ENCODE data around the gene VSTM5.

Gene VSTM5

GRCh38 chr11:93849201-93849600 lies 1.2 kb downstream of the VSTM5 start:
- H3K27me3 Mint-ChIP-seq: peaks cover 17% of the 10 kb centered on the region
- no peaks in the 10 kb centered on the region for H3K36me3 Mint-ChIP-seq
- H3K4me3 Mint-ChIP-seq: no peak overlapping the region
- H3K9me3 Mint-ChIP-seq: no peaks in the 10 kb centered on the region
- H3K27ac Mint-ChIP-seq: no peak overlapping the region
- H3K4me1 Mint-ChIP-seq: peaks cover 5% of the 10 kb centered on the region

DNA sequence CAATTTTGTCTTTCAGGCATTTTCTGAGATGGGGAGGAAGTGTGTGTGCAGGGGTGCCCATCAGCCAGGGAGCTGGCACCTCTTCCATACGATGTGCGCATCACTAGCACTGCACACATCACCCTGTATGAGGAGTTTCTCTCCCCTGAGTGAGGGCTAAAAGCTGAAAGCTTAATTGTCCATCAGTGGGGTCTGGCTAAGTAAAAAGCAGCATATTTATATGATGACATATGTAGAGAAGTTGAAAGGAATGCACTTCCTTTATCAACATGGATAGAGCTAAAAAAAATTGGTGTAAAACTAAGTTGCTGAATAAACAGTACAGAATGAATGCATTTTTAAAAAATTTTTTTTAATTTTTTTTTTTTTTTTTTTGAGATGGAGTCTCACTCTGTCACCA lies 4.0 kb downstream of the VSTM5 start:
- peaks cover 17% of the 10 kb centered on the region for H3K27me3 Mint-ChIP-seq
- H3K4me1 Mint-ChIP-seq: peaks cover 5% of the 10 kb centered on the region
- no peaks in the 10 kb centered on the region for H3K36me3 Mint-ChIP-seq
- no peak overlapping the region for H3K4me3 Mint-ChIP-seq
- H3K9me3 Mint-ChIP-seq: no peaks in the 10 kb centered on the region
- H3K27ac Mint-ChIP-seq: no peak overlapping the region

GRCh38 chr11:93845181-93846092 lies 5.0 kb downstream of the VSTM5 start:
- Mint-ChIP-seq H3K36me3 (no peaks in the 10 kb centered on the region), H3K4me3 (no peak overlapping the region), H3K9me3 (no peaks in the 10 kb centered on the region), H3K27ac (no peak overlapping the region), H3K27me3 (peaks cover 14% of the 10 kb centered on the region), H3K4me1 (peaks cover 5% of the 10 kb centered on the region)

DNA sequence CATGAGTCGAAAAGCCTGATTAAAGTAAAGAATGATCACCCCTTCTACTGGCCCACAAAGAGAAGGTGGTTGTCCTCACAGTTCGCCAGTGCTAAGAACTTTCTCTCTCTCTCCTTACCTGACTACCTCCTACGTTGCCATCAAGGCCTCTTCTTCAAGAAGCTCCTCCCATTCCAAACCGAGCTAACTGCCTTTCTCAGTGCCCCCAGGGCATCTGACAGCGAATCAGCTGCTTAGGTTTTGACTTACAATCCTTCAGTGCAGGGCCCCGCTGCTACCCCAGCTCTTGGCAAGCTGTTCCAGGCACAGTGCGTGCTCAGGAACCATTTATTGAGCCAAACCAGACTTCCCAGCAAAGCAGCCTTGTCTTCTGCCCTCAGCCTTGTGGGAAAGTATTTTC lies 5.8 kb downstream of the VSTM5 start:
- Mint-ChIP-seq H3K9me3 (no peaks in the 10 kb centered on the region), H3K36me3 (no peaks in the 10 kb centered on the region), H3K4me1 (peaks cover 3% of the 10 kb centered on the region), H3K4me3 (no peak overlapping the region), H3K27me3 (peaks cover 11% of the 10 kb centered on the region), H3K27ac (no peak overlapping the region)

DNA sequence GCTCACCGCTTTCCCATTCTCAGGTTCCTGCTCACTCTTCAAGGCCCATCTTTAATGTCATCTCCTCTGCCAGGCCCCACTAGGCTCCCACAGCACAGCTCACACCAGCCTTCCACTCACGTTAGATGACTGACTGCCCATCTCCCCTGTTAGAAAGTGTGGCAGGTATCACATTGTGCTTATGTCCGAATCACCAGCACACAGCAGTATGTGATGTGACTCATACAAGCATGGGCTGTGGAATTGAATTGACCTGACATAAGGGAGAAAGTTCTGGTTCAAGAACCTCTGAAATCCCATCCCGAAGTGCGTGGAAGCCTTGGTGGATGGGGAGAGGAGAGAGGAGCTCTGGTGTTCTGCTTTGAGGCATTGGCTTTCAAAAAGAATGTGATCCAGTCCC lies 6.5 kb downstream of the VSTM5 start:
- Mint-ChIP-seq H3K27me3 (peaks cover 8% of the 10 kb centered on the region), H3K36me3 (no peaks in the 10 kb centered on the region), H3K4me1 (no peaks in the 10 kb centered on the region), H3K4me3 (no peak overlapping the region), H3K27ac (no peak overlapping the region), H3K9me3 (no peaks in the 10 kb centered on the region)

- Mint-ChIP-seq H3K4me1 (no peaks in the 10 kb centered on the region), H3K4me3 (no peak overlapping the region), H3K27me3 (peaks cover 3% of the 10 kb centered on the region), H3K36me3 (no peaks in the 10 kb centered on the region), H3K27ac (no peak overlapping the region), H3K9me3 (no peaks in the 10 kb centered on the region)
These were observed 8.0 kb downstream of the VSTM5 start for GRCh38 chr11:93842461-93842860.

DNA sequence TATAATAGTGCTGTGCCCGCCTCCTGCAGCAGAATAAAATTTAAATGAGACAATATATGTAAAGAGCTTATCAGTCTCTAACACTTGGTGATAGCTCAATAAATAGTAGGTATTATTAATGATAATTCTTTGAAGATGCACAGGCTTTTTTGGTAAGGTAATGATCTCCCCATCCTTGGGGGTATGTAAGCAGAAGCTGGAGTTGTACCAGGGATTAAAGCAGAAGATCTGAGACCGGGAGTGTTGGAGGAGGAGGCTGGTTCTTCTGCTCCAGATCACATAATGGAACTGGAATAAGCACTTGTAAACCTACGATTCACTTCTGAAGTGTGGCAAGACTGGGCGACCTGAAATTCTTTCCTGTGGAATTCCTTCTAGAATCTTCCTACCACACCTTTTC lies 8.4 kb downstream of the VSTM5 start:
- Mint-ChIP-seq H3K27me3 (no peaks in the 10 kb centered on the region), H3K4me3 (no peak overlapping the region), H3K36me3 (no peaks in the 10 kb centered on the region), H3K27ac (no peak overlapping the region), H3K4me1 (no peaks in the 10 kb centered on the region), H3K9me3 (no peaks in the 10 kb centered on the region)

DNA sequence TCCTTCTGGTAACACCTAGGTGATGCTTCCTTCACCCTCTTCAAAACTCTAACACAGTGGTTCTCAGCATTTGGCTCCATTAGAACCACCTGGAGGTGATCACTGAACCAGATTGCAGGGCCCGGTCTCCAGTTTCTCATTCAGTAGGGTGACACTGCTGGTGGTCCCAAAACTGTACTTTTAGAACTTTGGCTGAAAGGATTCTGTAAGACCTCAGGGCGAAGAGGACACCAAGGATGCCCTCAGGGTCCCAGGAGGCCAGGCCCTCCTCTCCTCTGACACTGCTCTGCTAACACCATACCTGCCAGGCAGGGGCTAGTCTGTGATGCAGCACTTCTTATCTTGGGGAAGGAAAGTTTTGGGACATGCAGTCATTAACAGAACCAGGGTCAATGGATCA lies 9.0 kb downstream of the VSTM5 start:
- Mint-ChIP-seq H3K27ac (no peak overlapping the region), H3K4me1 (no peaks in the 10 kb centered on the region), H3K9me3 (no peaks in the 10 kb centered on the region), H3K4me3 (no peak overlapping the region), H3K36me3 (no peaks in the 10 kb centered on the region), H3K27me3 (no peaks in the 10 kb centered on the region)

GRCh38 chr11:93840981-93841380 lies 9.4 kb downstream of the VSTM5 start:
- no peaks in the 10 kb centered on the region for H3K27me3 Mint-ChIP-seq
- H3K27ac Mint-ChIP-seq: no peak overlapping the region
- no peaks in the 10 kb centered on the region for H3K36me3 Mint-ChIP-seq
- H3K4me1 Mint-ChIP-seq: no peaks in the 10 kb centered on the region
- no peaks in the 10 kb centered on the region for H3K9me3 Mint-ChIP-seq
- no peak overlapping the region for H3K4me3 Mint-ChIP-seq

GRCh38 chr11:93840180-93840579 lies 10.2 kb downstream of the VSTM5 start:
- Mint-ChIP-seq H3K36me3 (no peaks in the 10 kb centered on the region), H3K9me3 (no peaks in the 10 kb centered on the region), H3K4me3 (no peak overlapping the region), H3K27me3 (no peaks in the 10 kb centered on the region), H3K4me1 (no peaks in the 10 kb centered on the region), H3K27ac (no peak overlapping the region)

DNA sequence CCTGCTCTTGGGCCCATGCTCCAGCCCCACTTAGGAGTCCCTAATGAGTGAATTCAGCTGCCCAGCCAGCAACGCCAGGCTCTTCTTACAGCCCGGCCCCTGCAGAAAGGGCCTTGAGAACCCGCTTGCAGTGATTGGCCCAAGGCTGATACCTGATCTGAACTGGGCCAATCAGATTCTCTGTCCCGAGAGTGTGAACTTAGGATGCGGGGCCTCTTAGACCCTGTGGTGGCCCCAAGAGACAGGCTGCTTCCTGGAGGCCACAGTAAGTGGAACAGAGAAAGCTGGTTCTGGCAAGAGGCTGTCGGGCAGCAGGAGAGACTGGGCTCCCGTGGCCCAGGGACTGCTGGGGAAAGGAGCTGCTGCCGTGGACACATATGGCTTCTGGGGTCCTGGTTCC lies 11.5 kb downstream of the VSTM5 start:
- Mint-ChIP-seq H3K9me3 (no peaks in the 10 kb centered on the region), H3K4me1 (no peaks in the 10 kb centered on the region), H3K36me3 (no peaks in the 10 kb centered on the region), H3K4me3 (no peak overlapping the region), H3K27me3 (no peaks in the 10 kb centered on the region), H3K27ac (no peak overlapping the region)

DNA sequence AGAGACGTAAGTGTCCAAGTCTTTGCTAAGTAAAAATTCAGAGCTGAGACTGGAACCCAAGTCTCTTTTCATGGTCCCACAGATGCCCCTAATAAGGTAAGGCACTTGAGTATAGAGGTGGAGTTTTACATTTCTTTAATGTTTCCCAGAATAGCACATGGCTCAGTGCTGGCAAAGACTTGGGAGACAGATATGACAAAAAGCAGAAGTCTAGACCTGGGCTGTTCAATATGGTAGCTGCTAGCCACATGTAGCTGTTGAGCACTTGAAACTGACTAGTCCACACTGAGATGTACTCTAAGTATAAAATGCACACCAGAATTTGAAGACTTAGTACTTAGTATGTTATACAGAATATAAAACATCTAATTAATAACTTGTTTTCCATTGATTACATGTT lies 17.6 kb downstream of the VSTM5 start:
- Mint-ChIP-seq H3K36me3 (no peaks in the 10 kb centered on the region), H3K4me3 (no peak overlapping the region), H3K9me3 (no peaks in the 10 kb centered on the region), H3K4me1 (no peaks in the 10 kb centered on the region), H3K27me3 (peaks cover 1% of the 10 kb centered on the region), H3K27ac (no peak overlapping the region)

DNA sequence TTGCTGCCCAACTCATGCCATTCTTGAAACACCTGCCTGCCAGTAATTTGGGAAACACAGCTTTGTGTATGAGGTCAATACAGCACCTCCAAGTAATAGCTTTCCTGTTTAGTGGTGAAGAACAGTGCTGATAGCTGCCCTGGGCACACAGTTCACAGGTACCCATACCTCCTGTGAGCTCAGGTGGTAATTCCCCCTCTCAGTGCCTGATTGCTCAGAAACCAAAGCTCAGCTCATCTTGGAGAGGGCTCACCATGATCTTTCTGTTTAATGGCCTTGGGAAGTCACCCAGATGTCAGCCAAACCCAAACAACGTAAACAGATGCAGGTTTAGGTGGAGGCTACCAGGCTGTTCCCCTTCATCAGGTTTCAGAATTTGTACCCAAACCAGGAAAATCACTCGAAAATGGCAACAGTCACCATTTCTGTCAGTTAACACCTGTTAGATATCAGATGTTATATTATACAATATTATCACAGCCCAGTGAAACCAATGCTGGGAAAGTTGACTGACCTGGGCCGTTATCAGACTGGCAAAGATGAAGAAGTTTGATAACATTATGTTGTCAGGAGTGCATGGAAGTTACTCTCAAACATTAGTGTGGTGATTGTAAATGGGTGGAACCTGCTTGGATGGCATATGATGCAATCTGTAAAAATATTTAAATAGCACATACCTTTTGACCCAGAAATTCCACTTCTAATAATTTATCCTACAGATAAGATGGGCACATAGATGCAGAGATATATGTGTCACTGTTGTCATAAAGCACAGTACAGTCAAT lies 18.9 kb downstream of the VSTM5 start:
- H3K27ac Mint-ChIP-seq: no peak overlapping the region
- H3K4me1 Mint-ChIP-seq: no peaks in the 10 kb centered on the region
- peaks cover 4% of the 10 kb centered on the region for H3K27me3 Mint-ChIP-seq

GRCh38 chr11:93829598-93829997 lies 20.8 kb downstream of the VSTM5 start:
- peaks cover 4% of the 10 kb centered on the region for H3K27me3 Mint-ChIP-seq
- no peaks in the 10 kb centered on the region for H3K36me3 Mint-ChIP-seq
- no peaks in the 10 kb centered on the region for H3K9me3 Mint-ChIP-seq
- no peaks in the 10 kb centered on the region for H3K4me1 Mint-ChIP-seq
- H3K4me3 Mint-ChIP-seq: no peak overlapping the region
- no peak overlapping the region for H3K27ac Mint-ChIP-seq

More for the DNA sequence above, 18.9 kb downstream of the VSTM5 start:
- Mint-ChIP-seq H3K4me3 (no peak overlapping the region), H3K9me3 (no peaks in the 10 kb centered on the region), H3K36me3 (no peaks in the 10 kb centered on the region)

DNA sequence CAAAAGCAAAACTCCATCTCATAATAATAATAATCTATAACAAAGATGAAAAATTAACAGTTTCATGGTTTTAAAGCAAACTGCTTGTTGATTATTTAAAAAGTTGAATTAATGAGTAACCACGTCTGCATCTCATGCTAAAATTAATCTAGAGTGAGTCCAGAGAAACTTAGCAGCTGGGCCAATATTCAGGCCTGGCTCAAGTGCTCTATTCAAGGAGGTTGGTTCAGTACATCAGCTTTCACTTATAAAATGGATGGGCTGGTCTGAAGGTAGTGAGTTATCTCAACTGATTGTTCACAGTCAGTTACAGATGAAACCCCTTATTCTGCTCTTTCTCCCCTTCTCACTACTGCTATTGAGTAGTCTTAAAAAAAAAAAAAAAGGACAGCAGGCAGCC lies 23.1 kb downstream of the VSTM5 start:
- H3K4me1 Mint-ChIP-seq: no peaks in the 10 kb centered on the region

DNA sequence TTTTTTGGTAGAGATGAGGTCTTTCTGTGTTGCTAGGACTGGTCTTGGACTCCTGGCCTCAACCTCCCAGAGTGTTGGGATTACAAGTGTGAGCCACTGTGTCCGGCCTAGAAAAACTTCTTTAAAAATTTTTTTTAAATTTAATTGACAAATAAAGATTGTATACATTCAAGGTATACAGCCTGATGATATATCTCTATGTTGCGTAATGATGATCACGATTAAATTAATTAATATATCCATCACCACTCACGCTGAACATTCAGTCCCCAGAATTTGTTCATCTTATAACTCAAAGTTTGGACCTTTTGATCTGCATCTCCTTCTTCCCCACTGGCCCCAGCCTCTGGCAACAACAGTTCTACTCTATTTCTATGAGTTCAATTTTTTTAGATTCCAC lies 27.2 kb downstream of the VSTM5 start:
- H3K9me3 Mint-ChIP-seq: no peaks in the 10 kb centered on the region
- H3K36me3 Mint-ChIP-seq: peaks cover 3% of the 10 kb centered on the region
- no peak overlapping the region for H3K27ac Mint-ChIP-seq
- no peak overlapping the region for H3K4me3 Mint-ChIP-seq
- H3K4me1 Mint-ChIP-seq: no peaks in the 10 kb centered on the region
- peaks cover 3% of the 10 kb centered on the region for H3K27me3 Mint-ChIP-seq

More for the DNA sequence above, 23.1 kb downstream of the VSTM5 start:
- Mint-ChIP-seq H3K4me3 (no peak overlapping the region), H3K27me3 (peaks cover 4% of the 10 kb centered on the region), H3K36me3 (no peaks in the 10 kb centered on the region), H3K9me3 (no peaks in the 10 kb centered on the region), H3K27ac (no peak overlapping the region)

All from activated naive CD4-positive, alpha-beta T cell treated with anti-CD3 and anti-CD28 coated beads, Interleukin-2, amount 50 U/mL, for 24 hours (primary cell).